Measurements from ENCODE around the gene SMAD7. TPM values are rescaled to one million over a fixed set of nuclear protein-coding genes. Genes with fewer than 3 reads are reported as not detected.
A peak's percentile ranks its signal among the peaks of the same experiment; 100 is the strongest.

Gene SMAD7
- total RNA-seq, 1 donor from 2014 or later: 24.3 TPM

- no peak for DNase-seq (ENCODE audit: low spot score, unreplicated experiment)
- TF ChIP-seq CTCF (IDR thresholded peaks at IDR 0.05; ENCODE audit: unreplicated experiment): no peak
- H3K9me3 Mint-ChIP-seq (ENCODE audit: low read depth): no peaks in the 10 kb centered on the region
- peaks cover 29% of the 10 kb centered on the region for H3K4me1 Mint-ChIP-seq (ENCODE audit: low read depth)
- peaks cover 16% of the 10 kb centered on the region for H3K27me3 Mint-ChIP-seq
- H3K36me3 Mint-ChIP-seq (ENCODE audit: insufficient read depth): no peaks in the 10 kb centered on the region
- H3K4me3 Mint-ChIP-seq (ENCODE audit: low read depth): no peak overlapping the region
- H3K27ac Mint-ChIP-seq: peak overlapping the region; percentile 7
These were observed 46.2 kb upstream of the SMAD7 start for GRCh38 chr18:48996901-48997463.

- TF ChIP-seq CTCF (IDR thresholded peaks at IDR 0.05; ENCODE audit: unreplicated experiment): no peak
- Mint-ChIP-seq H3K27ac (no peak overlapping the region), H3K36me3 (ENCODE audit: insufficient read depth) (no peaks in the 10 kb centered on the region)
These were observed 45.3 kb upstream of the SMAD7 start for GRCh38 chr18:48996041-48996440.

GRCh38 chr18:48994926-48995835 is 44.4 kb upstream of the SMAD7 start:
- Mint-ChIP-seq H3K9me3 (ENCODE audit: low read depth) (no peaks in the 10 kb centered on the region), H3K27me3 (peaks cover 12% of the 10 kb centered on the region), H3K27ac (no peak overlapping the region), H3K4me3 (ENCODE audit: low read depth) (no peak overlapping the region), H3K4me1 (ENCODE audit: low read depth) (peaks cover 32% of the 10 kb centered on the region), H3K36me3 (ENCODE audit: insufficient read depth) (no peaks in the 10 kb centered on the region)
- no peak for TF ChIP-seq CTCF (IDR thresholded peaks at IDR 0.05; ENCODE audit: unreplicated experiment)
- no peak for DNase-seq (ENCODE audit: low spot score, unreplicated experiment)

More at GRCh38 chr18:48996041-48996440, 45.3 kb upstream of the SMAD7 start:
- Mint-ChIP-seq H3K4me3 (ENCODE audit: low read depth) (no peak overlapping the region), H3K4me1 (ENCODE audit: low read depth) (peaks cover 30% of the 10 kb centered on the region), H3K27me3 (peaks cover 12% of the 10 kb centered on the region), H3K9me3 (ENCODE audit: low read depth) (no peaks in the 10 kb centered on the region)
- no peak for DNase-seq (ENCODE audit: low spot score, unreplicated experiment)

- Mint-ChIP-seq H3K27me3 (peaks cover 12% of the 10 kb centered on the region), H3K4me3 (ENCODE audit: low read depth) (no peak overlapping the region), H3K4me1 (ENCODE audit: low read depth) (peaks cover 36% of the 10 kb centered on the region), H3K27ac (peak overlapping the region; percentile 51), H3K36me3 (ENCODE audit: insufficient read depth) (no peaks in the 10 kb centered on the region), H3K9me3 (ENCODE audit: low read depth) (no peaks in the 10 kb centered on the region)
- no peak for DNase-seq (ENCODE audit: low spot score, unreplicated experiment)
- no peak for TF ChIP-seq CTCF (IDR thresholded peaks at IDR 0.05; ENCODE audit: unreplicated experiment)
These were observed 43.4 kb upstream of the SMAD7 start for GRCh38 chr18:48994044-48994651.

GRCh38 chr18:48993586-48993985 is 42.8 kb upstream of the SMAD7 start:
- DNase-seq (ENCODE audit: low spot score, unreplicated experiment): no peak
- no peak for TF ChIP-seq CTCF (IDR thresholded peaks at IDR 0.05; ENCODE audit: unreplicated experiment)
- Mint-ChIP-seq H3K27ac (no peak overlapping the region), H3K9me3 (ENCODE audit: low read depth) (no peaks in the 10 kb centered on the region), H3K36me3 (ENCODE audit: insufficient read depth) (no peaks in the 10 kb centered on the region), H3K27me3 (peaks cover 12% of the 10 kb centered on the region), H3K4me1 (ENCODE audit: low read depth) (peaks cover 36% of the 10 kb centered on the region), H3K4me3 (ENCODE audit: low read depth) (no peak overlapping the region)
